Measurements from ENCODE around the gene SLC25A6. TPM values are rescaled to one million over a fixed set of nuclear protein-coding genes. Genes with fewer than 3 reads are reported as not detected.

Gene SLC25A6
- total and polyA plus RNA-seq, 2 donors (not counting 3 experiments of a cell fraction or from before 2014, with no cell fraction given), result 410 to 1,153 TPM

GRCh38 chrX:1416327-1416784 is 24.4 kb upstream of the SLC25A6 start:
- Histone ChIP-seq H3K4me2 (ENCODE audit: insufficient read depth, low read length) (no peak overlapping the region), H3K27ac (ENCODE audit: insufficient read depth, low read depth, low read length) (no peak overlapping the region), H3K4me3 (replicated peaks in 1 of 3; ENCODE audit: insufficient read depth in 1 of 3, low read depth in 1 of 3, low read length in 3 of 3) (no peak overlapping the region), H3K4me1 (ENCODE audit: control insufficient read depth, extremely low read depth, insufficient read depth, low read length) (no peaks in the 10 kb centered on the region), H3K9me3 (replicated peaks; ENCODE audit: control insufficient read depth, insufficient read depth, low read length) (no peaks in the 10 kb centered on the region), H4K20me1 (replicated peaks; ENCODE audit: control insufficient read depth, extremely low read depth, insufficient read depth, low read length) (no peaks in the 10 kb centered on the region), H3K27me3 (ENCODE audit: control insufficient read depth in 2 of 2, insufficient read depth in 2 of 2, low read length in 2 of 2) (no peaks in the 10 kb centered on the region), H3K79me2 (ENCODE audit: control insufficient read depth, insufficient read depth, low read length) (no peaks in the 10 kb centered on the region), H3K9ac (replicated peaks; ENCODE audit: extremely low read depth, insufficient read depth, low read length) (no peak overlapping the region), H2AFZ (ENCODE audit: low read depth, low read length) (no peak overlapping the region), H3K9me1 (replicated peaks; ENCODE audit: control insufficient read depth, extremely low read depth, insufficient read depth, low read length) (no peaks in the 10 kb centered on the region), H3K36me3 (ENCODE audit: control insufficient read depth in 2 of 2, extremely low read depth in 1 of 2, insufficient read depth in 2 of 2, low read length in 2 of 2) (peaks cover 0 to 29% of the 10 kb centered on the region in 2 experiments)
- DNase-seq (ENCODE audit: low read depth, low spot score), result no peak
- ChIA-PET CTCF (no interaction called here), POLR2A (no interaction called here)
- TF ChIP-seq MAX (IDR thresholded peaks at IDR 0.05; ENCODE audit: insufficient read depth, insufficient read length), result no peak
- TF ChIP-seq, protein P1, sequence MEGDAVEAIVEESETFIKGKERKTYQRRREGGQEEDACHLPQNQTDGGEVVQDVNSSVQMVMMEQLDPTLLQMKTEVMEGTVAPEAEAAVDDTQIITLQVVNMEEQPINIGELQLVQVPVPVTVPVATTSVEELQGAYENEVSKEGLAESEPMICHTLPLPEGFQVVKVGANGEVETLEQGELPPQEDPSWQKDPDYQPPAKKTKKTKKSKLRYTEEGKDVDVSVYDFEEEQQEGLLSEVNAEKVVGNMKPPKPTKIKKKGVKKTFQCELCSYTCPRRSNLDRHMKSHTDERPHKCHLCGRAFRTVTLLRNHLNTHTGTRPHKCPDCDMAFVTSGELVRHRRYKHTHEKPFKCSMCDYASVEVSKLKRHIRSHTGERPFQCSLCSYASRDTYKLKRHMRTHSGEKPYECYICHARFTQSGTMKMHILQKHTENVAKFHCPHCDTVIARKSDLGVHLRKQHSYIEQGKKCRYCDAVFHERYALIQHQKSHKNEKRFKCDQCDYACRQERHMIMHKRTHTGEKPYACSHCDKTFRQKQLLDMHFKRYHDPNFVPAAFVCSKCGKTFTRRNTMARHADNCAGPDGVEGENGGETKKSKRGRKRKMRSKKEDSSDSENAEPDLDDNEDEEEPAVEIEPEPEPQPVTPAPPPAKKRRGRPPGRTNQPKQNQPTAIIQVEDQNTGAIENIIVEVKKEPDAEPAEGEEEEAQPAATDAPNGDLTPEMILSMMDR (IDR thresholded peaks at IDR 0.05; ENCODE audit: extremely low read depth in 1 of 2, insufficient read depth in 1 of 2, low read depth in 1 of 2, low read length in 2 of 2), result no peak
- TF ChIP-seq POLR2A (IDR thresholded peaks at IDR 0.05; ENCODE audit: low read depth, low read length), result no peak
- TF ChIP-seq POLR2AphosphoS5 (IDR thresholded peaks at IDR 0.05; ENCODE audit: insufficient read depth, low read depth, low read length), result no peak
- no peak for TF ChIP-seq MYC (IDR thresholded peaks at IDR 0.05; ENCODE audit: low read depth, low read length)
- no peak for TF ChIP-seq FOS (IDR thresholded peaks at IDR 0.05; ENCODE audit: borderline replicate concordance, insufficient read depth, low read length)
- no peak for TF ChIP-seq GATA2 (IDR thresholded peaks at IDR 0.05; ENCODE audit: insufficient read depth, insufficient read length, low read depth, low read length)
- TF ChIP-seq JUN (IDR thresholded peaks at IDR 0.05; ENCODE audit: borderline replicate concordance, insufficient read depth, insufficient read length, low read depth), result no peak
- no peak for TF ChIP-seq EZH2 (IDR thresholded peaks at IDR 0.05; ENCODE audit: borderline replicate concordance, low read depth, low read length, severe bottlenecking)
- dilution Hi-C loops (cut with MboI; ENCODE audit: extremely low pct_ligation_motif_present, low sequenced_read_pairs), result no loop called here
- no peak for FAIRE-seq
- BruUV-seq (replicated peaks), result no TSS peak
- intact Hi-C loops (cut with micrococcal nuclease), result no loop called here

All from endothelial cell of umbilical vein (primary cell).